ENCODE measurements around the gene PRKCH. TPM values are rescaled to one million over a fixed set of nuclear protein-coding genes. Genes with fewer than 3 reads are reported as not detected.

Gene PRKCH
- total RNA-seq, 1 donor from 2014 or later, result 8.4 TPM

- Histone ChIP-seq H3K36me3 (ENCODE audit: control insufficient read depth, insufficient read depth, low read length) (no peaks in the 10 kb centered on the region), H3K4me3 (ENCODE audit: low read depth, low read length) (no peak overlapping the region), H3K27me3 (ENCODE audit: control insufficient read depth, insufficient read depth, low read length) (no peaks in the 10 kb centered on the region)
- DNase-seq (ENCODE audit: low read depth), result no peak
- TF ChIP-seq CTCF (IDR thresholded peaks at IDR 0.05; ENCODE audit: insufficient read depth, low read length, poor library complexity, severe bottlenecking), result no peak
Measured at GRCh38 chr14:61574514-61574807, 253.1 kb downstream of the PRKCH start.

- Histone ChIP-seq H3K4me3 (ENCODE audit: low read depth, low read length) (no peak overlapping the region), H3K27me3 (ENCODE audit: control insufficient read depth, insufficient read depth, low read length) (no peaks in the 10 kb centered on the region), H3K36me3 (ENCODE audit: control insufficient read depth, insufficient read depth, low read length) (no peaks in the 10 kb centered on the region)
- TF ChIP-seq CTCF (IDR thresholded peaks at IDR 0.05; ENCODE audit: insufficient read depth, low read length, poor library complexity, severe bottlenecking), result no peak
- no peak for DNase-seq (ENCODE audit: low read depth)
Measured at GRCh38 chr14:61575126-61575525, 253.7 kb downstream of the PRKCH start.

- DNase-seq (ENCODE audit: low read depth), result no peak
- no peak for TF ChIP-seq CTCF (IDR thresholded peaks at IDR 0.05; ENCODE audit: insufficient read depth, low read length, poor library complexity, severe bottlenecking)
- Histone ChIP-seq H3K27me3 (ENCODE audit: control insufficient read depth, insufficient read depth, low read length) (no peaks in the 10 kb centered on the region), H3K36me3 (ENCODE audit: control insufficient read depth, insufficient read depth, low read length) (no peaks in the 10 kb centered on the region), H3K4me3 (ENCODE audit: low read depth, low read length) (no peak overlapping the region)
Measured at GRCh38 chr14:61575551-61576150, 254.3 kb downstream of the PRKCH start.

GRCh38 chr14:61577506-61577931, 256.1 kb downstream of the PRKCH start:
- no peak for DNase-seq (ENCODE audit: low read depth)
- no peak for TF ChIP-seq CTCF (IDR thresholded peaks at IDR 0.05; ENCODE audit: insufficient read depth, low read length, poor library complexity, severe bottlenecking)
- Histone ChIP-seq H3K4me3 (ENCODE audit: low read depth, low read length) (no peak overlapping the region), H3K27me3 (ENCODE audit: control insufficient read depth, insufficient read depth, low read length) (no peaks in the 10 kb centered on the region), H3K36me3 (ENCODE audit: control insufficient read depth, insufficient read depth, low read length) (no peaks in the 10 kb centered on the region)

- H3K27me3 ChIP-seq (ENCODE audit: control insufficient read depth, insufficient read depth, low read length), result no peaks in the 10 kb centered on the region
- no peak for TF ChIP-seq CTCF (IDR thresholded peaks at IDR 0.05; ENCODE audit: insufficient read depth, low read length, poor library complexity, severe bottlenecking)
Measured at GRCh38 chr14:61578745-61579144, 257.4 kb downstream of the PRKCH start.

GRCh38 chr14:61581340-61581739, 260.0 kb downstream of the PRKCH start:
- Histone ChIP-seq H3K4me3 (ENCODE audit: low read depth, low read length) (no peak overlapping the region), H3K27me3 (ENCODE audit: control insufficient read depth, insufficient read depth, low read length) (no peaks in the 10 kb centered on the region), H3K36me3 (ENCODE audit: control insufficient read depth, insufficient read depth, low read length) (no peaks in the 10 kb centered on the region)
- TF ChIP-seq CTCF (IDR thresholded peaks at IDR 0.05; ENCODE audit: insufficient read depth, low read length, poor library complexity, severe bottlenecking), result no peak
- DNase-seq (ENCODE audit: low read depth), result no peak

More at GRCh38 chr14:61578745-61579144, 257.4 kb downstream of the PRKCH start:
- no peak overlapping the region for H3K4me3 ChIP-seq (ENCODE audit: low read depth, low read length)
- no peaks in the 10 kb centered on the region for H3K36me3 ChIP-seq (ENCODE audit: control insufficient read depth, insufficient read depth, low read length)
- DNase-seq (ENCODE audit: low read depth), result no peak
